ENCODE data around the gene GATB. TPM values are rescaled to one million over a fixed set of nuclear protein-coding genes. Genes with fewer than 3 reads are reported as not detected.
A peak's percentile ranks its signal among the peaks of the same experiment; 100 is the strongest.

Gene GATB
- total RNA-seq, 1 experiment from 2014 or later, result 20.4 TPM

DNA sequence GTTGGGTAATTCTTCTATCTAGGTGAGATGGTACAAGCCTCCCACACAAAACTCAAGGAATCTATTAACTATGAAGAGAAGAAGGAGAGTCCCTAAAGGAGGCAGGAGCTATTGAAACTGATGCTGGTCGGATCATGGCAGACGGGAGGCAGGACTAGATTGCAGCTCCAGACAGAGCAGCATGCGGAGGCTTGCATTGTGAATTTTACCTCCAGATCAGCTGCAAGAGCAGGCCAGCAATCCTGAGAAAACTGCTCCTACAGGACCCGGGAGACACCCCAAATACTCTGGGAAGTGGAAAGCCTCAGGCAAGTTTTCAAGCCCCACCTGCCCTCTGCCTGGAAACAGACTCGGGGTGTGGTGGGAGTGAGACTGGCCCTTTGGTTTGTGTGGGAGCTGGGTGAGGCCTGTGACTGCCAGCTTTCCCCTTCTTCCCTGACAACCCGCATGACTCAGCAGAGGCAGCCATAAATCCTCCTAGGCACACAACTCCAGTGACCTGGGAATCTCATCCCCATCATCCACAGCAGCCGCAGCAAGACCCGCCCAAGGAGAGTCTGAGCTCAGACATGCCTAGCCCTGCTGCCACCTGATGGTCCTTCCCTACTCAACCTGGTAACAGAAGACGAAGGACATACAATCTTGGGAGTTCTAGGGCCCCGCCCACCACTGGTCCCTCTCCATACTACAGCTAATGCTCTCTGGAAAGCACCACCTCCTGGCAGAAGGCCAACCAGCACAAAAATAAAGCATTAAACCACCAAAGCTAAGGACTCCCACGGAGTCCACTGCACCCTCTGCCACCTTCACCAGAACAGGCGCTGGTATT, 30.9 kb downstream of the GATB start:
- Histone ChIP-seq H3K9me3 (ENCODE audit: low read length) (no peaks in the 10 kb centered on the region), H3K4me3 (ENCODE audit: low read length) (no peak overlapping the region), H3F3A (ENCODE audit: low read length, unreplicated experiment) (no peaks in the 10 kb centered on the region), H3K9me2 (replicated peaks; ENCODE audit: low read length) (no peaks in the 10 kb centered on the region), H3K4me1 (ENCODE audit: insufficient read depth, low read length) (no peaks in the 10 kb centered on the region), H3K36me3 (ENCODE audit: low read depth, low read length) (no peaks in the 10 kb centered on the region), H3K9ac (ENCODE audit: low read length) (no peak overlapping the region), H3K4me2 (ENCODE audit: low read length) (no peak overlapping the region), H4K20me1 (ENCODE audit: low read length) (no peaks in the 10 kb centered on the region), H3K79me2 (ENCODE audit: low read length) (no peaks in the 10 kb centered on the region), H3K27ac (ENCODE audit: low read length) (no peak overlapping the region), H3K27me3 (ENCODE audit: low read length) (no peaks in the 10 kb centered on the region), H2AFZ (ENCODE audit: low read length) (no peak overlapping the region)
- no TSS peak for BruUV-seq (replicated peaks)
- TF ChIP-seq EZH2phosphoT487 (IDR thresholded peaks at IDR 0.05; ENCODE audit: borderline replicate concordance, low read length) (no peak), EZH2 (IDR thresholded peaks at IDR 0.05; ENCODE audit: low read length, unreplicated experiment) (no peak)
- TF ChIP-seq, protein P1, sequence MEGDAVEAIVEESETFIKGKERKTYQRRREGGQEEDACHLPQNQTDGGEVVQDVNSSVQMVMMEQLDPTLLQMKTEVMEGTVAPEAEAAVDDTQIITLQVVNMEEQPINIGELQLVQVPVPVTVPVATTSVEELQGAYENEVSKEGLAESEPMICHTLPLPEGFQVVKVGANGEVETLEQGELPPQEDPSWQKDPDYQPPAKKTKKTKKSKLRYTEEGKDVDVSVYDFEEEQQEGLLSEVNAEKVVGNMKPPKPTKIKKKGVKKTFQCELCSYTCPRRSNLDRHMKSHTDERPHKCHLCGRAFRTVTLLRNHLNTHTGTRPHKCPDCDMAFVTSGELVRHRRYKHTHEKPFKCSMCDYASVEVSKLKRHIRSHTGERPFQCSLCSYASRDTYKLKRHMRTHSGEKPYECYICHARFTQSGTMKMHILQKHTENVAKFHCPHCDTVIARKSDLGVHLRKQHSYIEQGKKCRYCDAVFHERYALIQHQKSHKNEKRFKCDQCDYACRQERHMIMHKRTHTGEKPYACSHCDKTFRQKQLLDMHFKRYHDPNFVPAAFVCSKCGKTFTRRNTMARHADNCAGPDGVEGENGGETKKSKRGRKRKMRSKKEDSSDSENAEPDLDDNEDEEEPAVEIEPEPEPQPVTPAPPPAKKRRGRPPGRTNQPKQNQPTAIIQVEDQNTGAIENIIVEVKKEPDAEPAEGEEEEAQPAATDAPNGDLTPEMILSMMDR (conservative IDR thresholded peaks at IDR 0.05; ENCODE audit: low read depth, low read length), result no peak
- intact Hi-C loops (cut with micrococcal nuclease), result no loop called here
- DNase-seq (peak; percentile 7), ATAC-seq (no peak)
- ChIA-PET CTCF (no interaction called here), POLR2A (ENCODE audit: unreplicated experiment) (interaction anchor here (0.7 kb wide), 1 partner anchor 45 kb away, joined by 3 read pairs; no protein-coding TSS in a partner anchor)

DNA sequence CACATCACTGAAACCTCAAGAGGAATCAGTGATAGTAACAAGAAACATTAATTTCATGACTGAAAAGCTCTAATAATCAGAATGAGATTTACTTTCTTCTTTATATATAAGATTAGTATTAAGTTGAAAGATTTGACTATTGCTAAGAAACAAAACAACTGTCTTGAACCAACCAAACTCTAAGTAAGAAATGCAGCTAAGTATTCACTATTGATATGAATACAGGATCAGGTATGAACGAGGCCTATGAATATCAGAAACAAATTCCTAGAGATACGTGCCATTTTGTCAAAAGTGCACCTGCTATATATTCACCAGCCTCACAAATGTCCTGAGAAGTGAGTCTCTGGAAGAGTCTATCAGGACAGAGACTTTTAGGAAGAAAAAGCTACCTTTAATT, 32.1 kb downstream of the GATB start:
- no peak for DNase-seq
- H4K20me1 ChIP-seq (ENCODE audit: low read length), result no peaks in the 10 kb centered on the region
- H2AFZ ChIP-seq (ENCODE audit: low read length), result no peak overlapping the region
- no peaks in the 10 kb centered on the region for H3K27me3 ChIP-seq (ENCODE audit: low read length)
- no peaks in the 10 kb centered on the region for H3K9me3 ChIP-seq (ENCODE audit: low read length)
- intact Hi-C loops (cut with micrococcal nuclease), result no loop called here
- no peak overlapping the region for H3K4me3 ChIP-seq (ENCODE audit: low read length)
- H3K27ac ChIP-seq (ENCODE audit: low read length), result no peak overlapping the region
- H3F3A ChIP-seq (ENCODE audit: low read length, unreplicated experiment), result no peaks in the 10 kb centered on the region
- ChIA-PET POLR2A (ENCODE audit: unreplicated experiment) (no interaction called here), CTCF (no interaction called here)
- ATAC-seq, result no peak
- H3K36me3 ChIP-seq (ENCODE audit: low read depth, low read length), result no peaks in the 10 kb centered on the region
- no peak overlapping the region for H3K9ac ChIP-seq (ENCODE audit: low read length)
- H3K79me2 ChIP-seq (ENCODE audit: low read length), result no peaks in the 10 kb centered on the region
- no peaks in the 10 kb centered on the region for H3K9me2 ChIP-seq (replicated peaks; ENCODE audit: low read length)
- TF ChIP-seq EZH2phosphoT487 (IDR thresholded peaks at IDR 0.05; ENCODE audit: borderline replicate concordance, low read length), result no peak
- TF ChIP-seq, protein P1 (conservative IDR thresholded peaks at IDR 0.05; ENCODE audit: low read depth, low read length), result no peak
- no peak for TF ChIP-seq EZH2 (IDR thresholded peaks at IDR 0.05; ENCODE audit: low read length, unreplicated experiment)
- BruUV-seq (replicated peaks), result no TSS peak
- H3K4me1 ChIP-seq (ENCODE audit: insufficient read depth, low read length), result no peaks in the 10 kb centered on the region
- H3K4me2 ChIP-seq (ENCODE audit: low read length), result no peak overlapping the region

DNA sequence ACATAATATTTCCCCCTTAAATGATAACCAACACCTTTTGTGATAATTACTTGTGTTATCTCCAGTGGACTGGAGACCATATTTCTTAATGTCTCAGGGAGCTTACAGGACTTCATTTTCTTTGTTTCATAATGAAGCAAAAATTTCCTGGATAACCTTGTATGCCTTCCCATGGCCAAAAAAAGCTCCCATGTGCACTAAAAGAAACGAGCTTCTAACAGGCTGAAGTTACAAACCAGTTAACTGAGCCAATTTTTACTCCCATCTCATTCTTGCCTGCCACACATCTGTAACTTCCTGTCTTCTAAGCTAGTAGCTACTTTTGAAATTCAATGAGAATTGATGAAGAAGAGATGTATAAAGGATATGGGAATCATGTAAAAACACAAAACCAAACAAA, 32.8 kb downstream of the GATB start:
- Histone ChIP-seq H3K4me1 (ENCODE audit: insufficient read depth, low read length) (no peaks in the 10 kb centered on the region), H3K79me2 (ENCODE audit: low read length) (no peaks in the 10 kb centered on the region), H4K20me1 (ENCODE audit: low read length) (no peaks in the 10 kb centered on the region), H3K9ac (ENCODE audit: low read length) (no peak overlapping the region), H3K36me3 (ENCODE audit: low read depth, low read length) (no peaks in the 10 kb centered on the region), H3K27ac (ENCODE audit: low read length) (no peak overlapping the region), H3F3A (ENCODE audit: low read length, unreplicated experiment) (no peaks in the 10 kb centered on the region), H3K4me3 (ENCODE audit: low read length) (no peak overlapping the region), H3K9me2 (replicated peaks; ENCODE audit: low read length) (no peaks in the 10 kb centered on the region), H2AFZ (ENCODE audit: low read length) (no peak overlapping the region), H3K27me3 (ENCODE audit: low read length) (no peaks in the 10 kb centered on the region), H3K4me2 (ENCODE audit: low read length) (no peak overlapping the region), H3K9me3 (ENCODE audit: low read length) (no peaks in the 10 kb centered on the region)
- no TSS peak for BruUV-seq (replicated peaks)
- ATAC-seq (no peak), DNase-seq (no peak)
- TF ChIP-seq, protein P1 (conservative IDR thresholded peaks at IDR 0.05; ENCODE audit: low read depth, low read length), result no peak
- no peak for TF ChIP-seq EZH2phosphoT487 (IDR thresholded peaks at IDR 0.05; ENCODE audit: borderline replicate concordance, low read length)
- TF ChIP-seq EZH2 (IDR thresholded peaks at IDR 0.05; ENCODE audit: low read length, unreplicated experiment), result no peak
- POLR2A ChIA-PET (ENCODE audit: unreplicated experiment), result no interaction called here
- intact Hi-C loops (cut with micrococcal nuclease), result no loop called here
- CTCF ChIA-PET, result no interaction called here
